ENCODE data around the gene BCL2L13. TPM values are rescaled to one million over a fixed set of nuclear protein-coding genes. Genes with fewer than 3 reads are reported as not detected.

The BCL2L13 gene
- total RNA-seq, 2 donors from 2014 or later = 19.8 to 35.0 TPM

DNA sequence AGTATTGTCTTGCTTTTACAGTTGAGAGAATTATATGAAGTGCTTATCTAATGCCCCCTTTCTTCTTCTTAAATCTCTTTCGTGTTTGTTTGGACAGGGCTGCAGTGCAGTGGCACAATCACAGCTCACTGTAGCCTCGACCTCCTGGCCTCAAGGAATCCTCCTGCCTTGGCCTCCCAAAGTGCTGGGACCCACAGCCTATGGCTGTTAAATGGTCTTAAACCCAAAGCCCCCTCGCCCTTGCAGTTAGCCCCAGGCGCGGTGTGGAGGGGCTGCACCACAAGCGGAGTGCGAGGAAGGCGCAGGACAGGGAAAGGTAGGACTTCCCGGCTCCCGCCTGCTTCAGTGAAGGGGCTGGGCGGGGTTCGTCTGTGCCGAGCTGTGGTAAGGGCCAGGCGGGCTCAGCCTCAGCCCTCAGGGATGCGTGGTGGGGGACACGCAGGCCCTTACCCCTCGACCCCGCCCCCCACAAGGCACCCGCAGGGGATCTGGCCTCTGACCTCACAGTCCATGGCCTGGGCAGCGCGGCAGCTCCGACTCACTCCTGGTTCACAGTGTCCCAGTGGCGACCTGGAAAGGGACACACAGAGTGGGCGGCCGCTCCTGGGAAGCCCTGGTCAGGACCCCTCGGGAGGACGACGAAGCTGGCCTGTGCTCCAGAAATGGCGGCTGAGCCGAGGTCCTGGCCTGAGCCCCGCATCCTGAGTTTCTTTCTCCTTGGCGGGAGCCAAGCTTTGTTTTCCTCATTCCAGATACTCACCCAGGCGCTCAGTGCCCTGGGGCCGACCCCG, 111.2 kb downstream of the BCL2L13 start:
- H3K27me3 ChIP-seq = no peaks in the 10 kb centered on the region
- DNase-seq = no peak
- ATAC-seq = no peak
- intact Hi-C loops (cut with DNase I) = no loop called here
- no peak overlapping the region for H3K4me3 ChIP-seq
- H3K36me3 ChIP-seq (replicated peaks in 1 of 2; ENCODE audit: insufficient read depth in 1 of 2, low read depth in 2 of 2) = no peaks in the 10 kb centered on the region
- TF ChIP-seq, protein P1, sequence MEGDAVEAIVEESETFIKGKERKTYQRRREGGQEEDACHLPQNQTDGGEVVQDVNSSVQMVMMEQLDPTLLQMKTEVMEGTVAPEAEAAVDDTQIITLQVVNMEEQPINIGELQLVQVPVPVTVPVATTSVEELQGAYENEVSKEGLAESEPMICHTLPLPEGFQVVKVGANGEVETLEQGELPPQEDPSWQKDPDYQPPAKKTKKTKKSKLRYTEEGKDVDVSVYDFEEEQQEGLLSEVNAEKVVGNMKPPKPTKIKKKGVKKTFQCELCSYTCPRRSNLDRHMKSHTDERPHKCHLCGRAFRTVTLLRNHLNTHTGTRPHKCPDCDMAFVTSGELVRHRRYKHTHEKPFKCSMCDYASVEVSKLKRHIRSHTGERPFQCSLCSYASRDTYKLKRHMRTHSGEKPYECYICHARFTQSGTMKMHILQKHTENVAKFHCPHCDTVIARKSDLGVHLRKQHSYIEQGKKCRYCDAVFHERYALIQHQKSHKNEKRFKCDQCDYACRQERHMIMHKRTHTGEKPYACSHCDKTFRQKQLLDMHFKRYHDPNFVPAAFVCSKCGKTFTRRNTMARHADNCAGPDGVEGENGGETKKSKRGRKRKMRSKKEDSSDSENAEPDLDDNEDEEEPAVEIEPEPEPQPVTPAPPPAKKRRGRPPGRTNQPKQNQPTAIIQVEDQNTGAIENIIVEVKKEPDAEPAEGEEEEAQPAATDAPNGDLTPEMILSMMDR (IDR thresholded peaks at IDR 0.05) = no peak
- TF ChIP-seq POLR2A (IDR thresholded peaks at IDR 0.05) = no peak
- 86 to 89% methylated on average over 26 to 35 of the region's 35 CpGs for WGBS, 2 donors
- H3K27ac ChIP-seq = no peak overlapping the region
- H3K4me1 ChIP-seq = no peaks in the 10 kb centered on the region
- no peaks in the 10 kb centered on the region for H3K9me3 ChIP-seq

DNA sequence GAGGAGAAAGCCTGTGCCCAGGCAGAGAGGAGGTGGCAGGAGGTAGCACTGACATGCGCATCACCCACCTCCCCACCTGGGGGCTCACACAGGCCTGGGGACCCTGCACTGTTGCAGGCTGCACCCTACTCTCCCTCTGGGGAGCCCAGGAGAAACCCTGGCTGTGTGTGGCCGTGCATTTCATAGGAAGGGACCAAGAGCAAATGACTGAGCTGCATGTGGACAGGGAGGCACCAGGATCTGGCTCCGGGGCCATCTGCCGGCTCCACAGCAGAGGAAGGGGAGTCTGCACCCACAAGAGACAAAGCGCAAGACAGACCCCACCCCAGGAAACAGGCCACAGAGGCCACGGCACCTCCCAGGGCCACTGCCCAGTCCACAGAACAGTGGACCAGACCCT, 113.0 kb downstream of the BCL2L13 start:
- Histone ChIP-seq H3K27ac (no peak overlapping the region), H3K4me1 (no peaks in the 10 kb centered on the region), H3K9me3 (no peaks in the 10 kb centered on the region), H3K4me3 (no peak overlapping the region), H3K36me3 (replicated peaks in 1 of 2; ENCODE audit: insufficient read depth in 1 of 2, low read depth in 2 of 2) (no peaks in the 10 kb centered on the region), H3K27me3 (no peaks in the 10 kb centered on the region)
- DNase-seq (no peak), ATAC-seq (no peak)
- TF ChIP-seq, protein P1 (IDR thresholded peaks at IDR 0.05) = no peak
- TF ChIP-seq POLR2A (IDR thresholded peaks at IDR 0.05) = no peak
- intact Hi-C loops (cut with DNase I) = no loop called here
- 67 to 86% methylated on average over 4 to 6 of the region's 6 CpGs for WGBS, 2 donors

DNA sequence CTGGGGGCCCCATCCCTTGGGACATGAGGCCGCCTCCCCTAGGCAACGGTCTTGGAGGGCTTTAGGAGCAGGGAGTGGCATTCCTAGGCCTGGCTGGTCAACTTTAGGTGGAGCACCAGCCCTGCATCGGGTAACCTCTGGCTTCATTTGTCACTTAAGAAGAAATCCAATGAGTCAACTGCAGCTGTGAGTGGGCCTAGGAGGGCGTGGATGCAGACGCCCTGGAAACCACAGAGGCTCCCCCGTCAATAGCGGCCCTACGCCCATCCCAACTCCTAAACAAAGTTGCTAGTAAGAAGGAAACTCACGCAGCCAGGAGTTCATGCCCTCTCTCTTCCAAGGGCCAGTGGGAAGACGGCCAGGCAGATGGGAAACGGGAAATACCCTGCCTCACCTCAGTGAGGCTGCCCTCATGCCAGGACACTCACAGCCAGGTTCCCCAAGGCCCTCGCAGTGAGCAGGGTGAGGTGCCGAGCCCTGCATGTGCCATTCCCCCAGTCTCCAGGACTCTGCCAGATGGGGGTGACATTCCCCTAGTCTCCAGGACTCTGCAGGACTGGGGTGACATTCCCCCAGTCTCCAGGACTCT, 114.9 kb downstream of the BCL2L13 start:
- no peak for ATAC-seq
- Histone ChIP-seq H3K27ac (no peak overlapping the region), H3K9me3 (no peaks in the 10 kb centered on the region), H3K4me3 (no peak overlapping the region), H3K27me3 (no peaks in the 10 kb centered on the region), H3K4me1 (no peaks in the 10 kb centered on the region), H3K36me3 (replicated peaks in 1 of 2; ENCODE audit: insufficient read depth in 1 of 2, low read depth in 2 of 2) (no peaks in the 10 kb centered on the region)
- TF ChIP-seq, protein P1 (IDR thresholded peaks at IDR 0.05) = no peak
- TF ChIP-seq POLR2A (IDR thresholded peaks at IDR 0.05) = no peak
- no peak for DNase-seq
- intact Hi-C loops (cut with DNase I) = no loop called here
- WGBS, 2 donors = 81 to 100% methylated on average over 1 to 13 of the region's 13 CpGs

DNA sequence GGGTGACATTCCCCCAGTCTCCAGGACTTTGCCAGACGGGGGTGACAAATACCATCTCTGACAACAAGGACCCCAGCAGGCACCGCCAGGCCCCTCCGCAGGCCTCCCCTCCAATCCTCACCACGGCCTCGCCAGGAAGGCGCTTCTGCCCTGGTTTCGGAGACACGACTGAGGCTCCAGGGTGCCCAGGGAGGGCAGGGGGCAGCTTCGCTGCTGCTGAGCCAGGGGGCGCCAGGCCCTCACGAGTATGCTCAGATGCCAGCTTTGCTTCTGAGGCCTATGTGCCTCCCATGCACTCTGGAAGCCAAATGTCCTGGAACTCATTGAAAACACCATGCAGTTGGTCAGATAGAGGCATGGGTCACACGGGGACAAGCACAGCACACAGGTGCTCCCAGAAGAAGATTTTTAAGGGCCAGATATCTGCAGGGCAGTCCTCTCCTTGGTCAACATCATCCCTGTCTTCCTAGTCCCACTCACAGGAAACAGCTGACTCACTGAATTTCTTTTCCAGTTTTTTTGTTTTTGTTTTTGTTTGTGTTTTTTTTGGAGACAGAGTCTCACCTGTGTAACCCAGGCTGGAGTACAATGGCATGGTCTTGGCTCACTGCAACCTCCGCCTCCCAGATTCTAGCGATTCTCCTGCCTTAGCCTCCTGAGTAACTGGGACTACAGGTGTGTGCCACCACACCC, 115.8 kb downstream of the BCL2L13 start:
- Histone ChIP-seq H3K36me3 (replicated peaks in 1 of 2; ENCODE audit: insufficient read depth in 1 of 2, low read depth in 2 of 2) (no peaks in the 10 kb centered on the region), H3K4me3 (no peak overlapping the region), H3K27me3 (no peaks in the 10 kb centered on the region), H3K4me1 (no peaks in the 10 kb centered on the region), H3K27ac (no peak overlapping the region), H3K9me3 (no peaks in the 10 kb centered on the region)
- DNase-seq (no peak), ATAC-seq (no peak)
- TF ChIP-seq POLR2A (IDR thresholded peaks at IDR 0.05) = no peak
- TF ChIP-seq, protein P1 (IDR thresholded peaks at IDR 0.05) = peak in 1 of 7 experiments; percentile 12
- WGBS, 2 donors = 88% methylated on average over 7 to 9 of the region's 14 CpGs
- intact Hi-C loops (cut with DNase I) = no loop called here
